Endothelial cell of umbilical vein (primary cell): ENCODE results near the gene PRKD1. TPM values are rescaled to one million over a fixed set of nuclear protein-coding genes. Genes with fewer than 3 reads are reported as not detected.

ENCODE experiments used
- BruUV-seq: library from RNA; stranded (reverse); fragments of 400-500 nt; replicated peaks from 2 replicates; lab custom pipeline; 2021; lab: Mats Ljungman, UMichigan
- CTCF ChIA-PET: fragments of 300-600, 350-600 bp; sonication (Branson Sonifier 250); formaldehyde crosslinking; loops from one replicate; lab custom pipeline; 2021; ENCODE audit warnings: antibody characterized with exemption, inconsistent platforms; lab: Charles Lee
- POLR2A ChIA-PET: fragments of 300-600, 350-600 bp; sonication (Branson Sonifier 250); formaldehyde crosslinking; loops from one replicate; lab custom pipeline; 2021; ENCODE audit warnings: antibody characterized with exemption, inconsistent platforms; lab: Charles Lee
- DNase-seq: peaks from one replicate; pipeline ENCODE4 v3.0.0-alpha.2; 2011; ENCODE audit warnings: low read depth, low spot score
- FAIRE-seq: peaks from 2 replicates; lab custom pipeline; 2011; peaks lifted over from hg19 to GRCh38; lab: Jason Lieb, UNC
- H2AFZ ChIP-seq: 2 replicates; pipeline ENCODE4 v1.6.0; 2012; ENCODE audit warnings: low read depth, low read length, control low read depth, inconsistent platforms
- H3K27ac ChIP-seq: 2 replicates; pipeline ENCODE4 v1.5.1; 2011; ENCODE audit warnings: low read depth, mild to moderate bottlenecking, control low read depth, low read length, moderate library complexity; ENCODE audit not compliant: insufficient read depth
- H3K27me3 ChIP-seq, 2 experiments: 2 replicates each; pipeline versions ENCODE4 v1.6.0 to v1.6.1; 2011; ENCODE audit warnings: low read length in 2 of 2, mixed read lengths in 1 of 2; ENCODE audit not compliant: control insufficient read depth in 2 of 2, insufficient read depth in 2 of 2
- H3K36me3 ChIP-seq, 2 experiments: 2 replicates in 1 of 2; 3 replicates in 1 of 2; pipeline ENCODE4 v1.5.1; 2011; ENCODE audit warnings: low read length in 2 of 2, mild to moderate bottlenecking in 1 of 2, moderate library complexity in 1 of 2; ENCODE audit not compliant: control insufficient read depth in 2 of 2, insufficient read depth in 2 of 2; ENCODE audit errors: extremely low read depth in 1 of 2
- H3K4me1 ChIP-seq: 3 replicates; pipeline ENCODE4 v1.5.1; 2011; ENCODE audit warnings: mild to moderate bottlenecking, low read length; ENCODE audit not compliant: control insufficient read depth, insufficient read depth; ENCODE audit errors: extremely low read depth
- H3K4me2 ChIP-seq: 2 replicates; pipeline ENCODE4 v1.6.1; 2011; ENCODE audit warnings: low read length, control low read depth, mixed read lengths; ENCODE audit not compliant: insufficient read depth
- H3K4me3 ChIP-seq, 3 experiments: fragments of 200-600 bp in 1 of 3; sonication (generic), shearing (Covaris generic) in 1 of 3; replicated peaks in 1 of 3; 2 replicates each; pipeline ENCODE4 v1.5.1; 2011 to 2016; ENCODE audit warnings: control low read depth in 3 of 3, low read length in 3 of 3, mild to moderate bottlenecking in 2 of 3, inconsistent platforms in 1 of 3, low read depth in 1 of 3, moderate library complexity in 1 of 3; ENCODE audit not compliant: insufficient read depth in 1 of 3
- H3K79me2 ChIP-seq: 2 replicates; pipeline ENCODE4 v1.6.0; 2012; ENCODE audit warnings: low read length, inconsistent platforms; ENCODE audit not compliant: control insufficient read depth, insufficient read depth
- H3K9ac ChIP-seq: replicated peaks from 2 replicates; pipeline ENCODE3; 2011; ENCODE audit warnings: low read length, control low read depth; ENCODE audit not compliant: insufficient read depth; ENCODE audit errors: extremely low read depth
- H3K9me1 ChIP-seq: replicated peaks from 3 replicates; pipeline ENCODE4 v1.6.0; 2011; ENCODE audit warnings: mild to moderate bottlenecking, low read length; ENCODE audit not compliant: control insufficient read depth, insufficient read depth; ENCODE audit errors: extremely low read depth
- H3K9me3 ChIP-seq: replicated peaks from 2 replicates; pipeline ENCODE4 v1.5.1; 2012; ENCODE audit warnings: low read length, inconsistent platforms; ENCODE audit not compliant: control insufficient read depth, insufficient read depth
- H4K20me1 ChIP-seq: replicated peaks from 2 replicates; pipeline ENCODE3; 2011; ENCODE audit warnings: mild to moderate bottlenecking, low read length; ENCODE audit not compliant: control insufficient read depth, insufficient read depth; ENCODE audit errors: extremely low read depth
- EZH2 ChIP-seq: IDR thresholded peaks from 2 replicates; pipeline ENCODE4 v1.6.1; 2012; ENCODE audit warnings: borderline replicate concordance, low read depth, mild to moderate bottlenecking, moderate library complexity, low read length, inconsistent platforms; ENCODE audit not compliant: severe bottlenecking
- FOS ChIP-seq: IDR thresholded peaks from 2 replicates; pipeline ENCODE4 v1.6.1; 2011; ENCODE audit warnings: mild to moderate bottlenecking, low read length, moderate library complexity, borderline replicate concordance; ENCODE audit not compliant: insufficient read depth
- GATA2 ChIP-seq: IDR thresholded peaks from 2 replicates; pipeline ENCODE4 v1.7.0; 2011; ENCODE audit warnings: low read depth, mild to moderate bottlenecking, moderate library complexity, mixed read lengths, low read length; ENCODE audit not compliant: insufficient read length, insufficient read depth
- JUN ChIP-seq: IDR thresholded peaks from 2 replicates; pipeline ENCODE4 v1.6.1; 2011; ENCODE audit warnings: borderline replicate concordance, low read depth; ENCODE audit not compliant: insufficient read length, insufficient read depth
- MYC ChIP-seq: IDR thresholded peaks from one replicate; pipeline ENCODE4 v1.6.1; 2011; ENCODE audit warnings: mild to moderate bottlenecking, low read depth, low read length
- POLR2A ChIP-seq: IDR thresholded peaks from 2 replicates; pipeline ENCODE4 v1.6.1; 2012; ENCODE audit warnings: low read depth, mild to moderate bottlenecking, control low read depth, low read length
- POLR2AphosphoS5 ChIP-seq: IDR thresholded peaks from 2 replicates; pipeline ENCODE4 v1.6.1; 2012; ENCODE audit warnings: low read depth, mild to moderate bottlenecking, control low read depth, low read length, moderate library complexity; ENCODE audit not compliant: insufficient read depth
- dilution Hi-C: fragments of 300-500 bp; cut with MboI; formaldehyde crosslinking; loops from one replicate; pipeline ENCODE4 v1.15.0; 2019; ENCODE audit warnings: low sequenced_read_pairs; ENCODE audit not compliant: extremely low pct_ligation_motif_present
- intact Hi-C: fragments of 100-400 bp; cut with micrococcal nuclease; formaldehyde crosslinking; loops from one replicate; pipeline ENCODE4 v1.10.0; 2022
- polyA plus RNA-seq, 4 experiments: library from polyadenylated mRNA; depleted of rRNA in 3 of 4; stranded (reverse) in 3 of 4; unstranded in 1 of 4; fragments of >200 nt; gene quantifications; 2 replicates each; pipeline versions ENCODE4 v1.2.1 to v1.2.3, GENCODE V29; 2011 to 2012; ENCODE audit warnings: missing spikeins in 1 of 4
- total RNA-seq: library from RNA; stranded (reverse); gene quantifications from 2 replicates; pipeline ENCODE4 v1.2.3, GENCODE V29; 2021
- TF ChIP-seq, protein P1 (sequence below), 2 donors: IDR thresholded peaks; 1 replicate in 1 of 2; 2 replicates in 1 of 2; pipeline ENCODE4 v1.5.1; 2011; ENCODE audit warnings: low read length in 2 of 2, mild to moderate bottlenecking in 2 of 2, moderate library complexity in 2 of 2, control low read depth in 1 of 2, inconsistent platforms in 1 of 2, low read depth in 1 of 2; ENCODE audit not compliant: insufficient read depth in 1 of 2; ENCODE audit errors: extremely low read depth in 1 of 2
- TF ChIP-seq, protein P2 (sequence below): IDR thresholded peaks from 2 replicates; pipeline ENCODE4 v1.6.1; 2011; ENCODE audit not compliant: insufficient read depth, insufficient read length

PRKD1 gene
- total and polyA plus RNA-seq, 2 donors (not counting 3 experiments of a cell fraction or from before 2014, with no cell fraction given), result 3.9 to 10.9 TPM

DNA sequence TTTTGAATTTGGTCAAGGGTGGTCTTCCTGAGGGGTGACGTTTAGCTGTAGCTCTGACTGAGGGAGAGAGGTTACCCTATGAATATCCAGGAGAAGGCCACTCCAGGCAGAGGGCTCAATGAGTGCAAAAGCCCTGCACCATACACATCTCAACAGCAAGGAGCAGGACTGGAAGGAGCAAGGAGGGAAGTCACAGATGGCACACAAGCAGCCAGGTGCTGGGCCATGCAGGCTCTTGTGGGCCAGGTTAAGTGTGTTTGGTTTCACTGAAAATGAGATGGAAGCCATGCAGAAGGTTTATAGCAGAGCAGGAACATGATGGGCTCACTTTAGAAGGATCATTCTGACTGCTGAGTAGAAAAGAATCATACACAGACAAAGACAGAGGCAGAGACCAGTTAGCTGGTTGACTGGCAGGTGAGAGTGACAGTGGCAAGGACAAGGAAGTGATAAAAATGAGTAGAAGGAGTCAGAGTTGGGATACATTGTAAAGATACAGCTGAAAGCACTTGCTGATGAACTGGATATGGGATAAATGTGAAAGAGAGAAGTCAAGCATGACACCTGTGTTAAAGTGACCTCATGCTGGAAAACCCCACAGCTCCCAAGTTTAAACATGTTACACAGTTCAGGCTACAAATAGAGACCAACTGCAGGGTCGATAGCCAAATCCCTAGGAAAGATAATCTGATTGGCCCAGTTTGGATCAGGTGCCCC is 81.2 kb downstream of the PRKD1 start:
- H3K36me3 ChIP-seq, result no peaks in the 10 kb centered on the region
- H3K9ac ChIP-seq, result no peak overlapping the region
- no peaks in the 10 kb centered on the region for H3K27me3 ChIP-seq
- TF ChIP-seq FOS, result no peak
- no peak for TF ChIP-seq GATA2
- TF ChIP-seq, protein P1, sequence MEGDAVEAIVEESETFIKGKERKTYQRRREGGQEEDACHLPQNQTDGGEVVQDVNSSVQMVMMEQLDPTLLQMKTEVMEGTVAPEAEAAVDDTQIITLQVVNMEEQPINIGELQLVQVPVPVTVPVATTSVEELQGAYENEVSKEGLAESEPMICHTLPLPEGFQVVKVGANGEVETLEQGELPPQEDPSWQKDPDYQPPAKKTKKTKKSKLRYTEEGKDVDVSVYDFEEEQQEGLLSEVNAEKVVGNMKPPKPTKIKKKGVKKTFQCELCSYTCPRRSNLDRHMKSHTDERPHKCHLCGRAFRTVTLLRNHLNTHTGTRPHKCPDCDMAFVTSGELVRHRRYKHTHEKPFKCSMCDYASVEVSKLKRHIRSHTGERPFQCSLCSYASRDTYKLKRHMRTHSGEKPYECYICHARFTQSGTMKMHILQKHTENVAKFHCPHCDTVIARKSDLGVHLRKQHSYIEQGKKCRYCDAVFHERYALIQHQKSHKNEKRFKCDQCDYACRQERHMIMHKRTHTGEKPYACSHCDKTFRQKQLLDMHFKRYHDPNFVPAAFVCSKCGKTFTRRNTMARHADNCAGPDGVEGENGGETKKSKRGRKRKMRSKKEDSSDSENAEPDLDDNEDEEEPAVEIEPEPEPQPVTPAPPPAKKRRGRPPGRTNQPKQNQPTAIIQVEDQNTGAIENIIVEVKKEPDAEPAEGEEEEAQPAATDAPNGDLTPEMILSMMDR (IDR thresholded peaks at IDR 0.05; ENCODE audit: extremely low read depth in 1 of 2, insufficient read depth in 1 of 2, low read depth in 1 of 2, low read length in 2 of 2), result no peak
- no peak for TF ChIP-seq JUN
- no peak for TF ChIP-seq POLR2A
- TF ChIP-seq POLR2AphosphoS5, result no peak
- TF ChIP-seq MYC, result no peak
- TF ChIP-seq EZH2, result no peak
- TF ChIP-seq, protein P2, sequence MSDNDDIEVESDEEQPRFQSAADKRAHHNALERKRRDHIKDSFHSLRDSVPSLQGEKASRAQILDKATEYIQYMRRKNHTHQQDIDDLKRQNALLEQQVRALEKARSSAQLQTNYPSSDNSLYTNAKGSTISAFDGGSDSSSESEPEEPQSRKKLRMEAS, result no peak
- BruUV-seq, result no TSS peak
- no peaks in the 10 kb centered on the region for H3K9me1 ChIP-seq
- FAIRE-seq, result no peak
- intact Hi-C loops (no loop called here), dilution Hi-C loops (no loop called here)
- POLR2A ChIA-PET, result no interaction called here
- H3K9me3 ChIP-seq, result no peaks in the 10 kb centered on the region
- no peaks in the 10 kb centered on the region for H4K20me1 ChIP-seq
- H3K4me3 ChIP-seq, result no peak overlapping the region
- CTCF ChIA-PET, result no interaction called here
- no peak for DNase-seq
- H3K79me2 ChIP-seq, result no peaks in the 10 kb centered on the region
- no peak overlapping the region for H2AFZ ChIP-seq
- no peak overlapping the region for H3K27ac ChIP-seq
- no peaks in the 10 kb centered on the region for H3K4me1 ChIP-seq
- H3K4me2 ChIP-seq, result no peak overlapping the region
